Measurements from ENCODE around the gene ULK4. TPM values are rescaled to one million over a fixed set of nuclear protein-coding genes. Genes with fewer than 3 reads are reported as not detected.
A peak's percentile ranks its signal among the peaks of the same experiment; 100 is the strongest.

The ULK4 gene
- total and polyA plus RNA-seq, 2 of the 8 experiments (the other 6 are each of a cell fraction or from before 2014, with no cell fraction given) = 3.0 to 10.8 TPM

GRCh38 chr3:41198950-41199865 lies 762.7 kb downstream of the ULK4 start, which contains the start of gene CTNNB1:
Gene CTNNB1 (plus strand): TSS chr3:41199505. CDS start chr3:41224069, 24,564 bp downstream.
- Histone ChIP-seq H3K79me1 (ENCODE audit: low read depth, low read length) (no peaks in the 10 kb centered on the region), H3K4me2 (ENCODE audit: insufficient read depth in 1 of 2, low read depth in 2 of 2, low read length in 2 of 2) (peak within 1 kb of the TSS; percentile 85 to 92), H3K18ac (ENCODE audit: extremely low read depth, low read length) (peak within 1 kb of the TSS; percentile 97), H2BK5ac (ENCODE audit: low read depth, low read length) (peak within 1 kb of the TSS; percentile 96), H4K91ac (replicated peaks; ENCODE audit: insufficient read length, low read length) (peak within 1 kb of the TSS; percentile 98), H3K27me3 (replicated peaks in 1 of 4; ENCODE audit: control insufficient read depth in 3 of 4, extremely low read depth in 1 of 4, insufficient read depth in 3 of 4, low read length in 3 of 4) (no peaks in the 10 kb centered on the region), H3K23ac (ENCODE audit: insufficient read length) (no peak within 1 kb of the TSS), H2BK20ac (ENCODE audit: low read length) (no peak within 1 kb of the TSS), H3K23me2 (ENCODE audit: low read depth, low read length) (peaks cover 12% of the 10 kb centered on the region), H3K79me2 (ENCODE audit: control insufficient read depth in 1 of 2, insufficient read depth in 2 of 2, low read length in 2 of 2) (peaks cover 22 to 43% of the 10 kb centered on the region in 2 experiments), H3K4me3 (ENCODE audit: extremely low read depth in 1 of 4, insufficient read depth in 2 of 4, low read depth in 3 of 4, low read length in 4 of 4) (peak within 1 kb of the TSS; percentile 83 to 99 (median 86)), H4K8ac (ENCODE audit: extremely low read depth, insufficient read depth, low read length) (peak within 1 kb of the TSS; percentile 99), H3K9me3 (ENCODE audit: insufficient read depth in 2 of 2, low read depth in 1 of 2, low read length in 1 of 2) (no peaks in the 10 kb centered on the region), H3K4ac (replicated peaks; ENCODE audit: insufficient read length, low read depth, low read length) (peak within 1 kb of the TSS; percentile 83), H3K56ac (replicated peaks; ENCODE audit: insufficient read length, low read depth, low read length) (peak within 1 kb of the TSS; percentile 87), H2BK15ac (ENCODE audit: low read length) (peak within 1 kb of the TSS; percentile 73), H2AFZ (ENCODE audit: low read length) (peak within 1 kb of the TSS; percentile 95; the same call in 1 of the 2 replicates), H3K9ac (replicated peaks in 1 of 4; ENCODE audit: extremely low read depth in 1 of 4, low read depth in 3 of 4, low read length in 3 of 4) (peak within 1 kb of the TSS; percentile 95 to 100 (median 97)), H3K4me1 (replicated peaks in 1 of 4; ENCODE audit: control insufficient read depth in 3 of 4, insufficient read depth in 4 of 4, low read length in 3 of 4) (peaks cover 0 to 15% (median 1%) of the 10 kb centered on the region in 4 experiments; a peak in 2 of 7 replicates), H2BK120ac (replicated peaks; ENCODE audit: low read depth, low read length) (no peak within 1 kb of the TSS), H2BK12ac (ENCODE audit: low read depth, low read length) (no peak within 1 kb of the TSS), H2AK5ac (ENCODE audit: low read depth, low read length) (0 out of 2 replicates have a peak within 1 kb of the TSS, but pooled peaks have one; percentile 19), H3K36me3 (ENCODE audit: control insufficient read depth in 2 of 4, insufficient read depth in 4 of 4, low read length in 3 of 4) (no peaks in the 10 kb centered on the region), H3K27ac (ENCODE audit: low read depth, low read length) (peak within 1 kb of the TSS; percentile 97), H4K20me1 (replicated peaks in 1 of 2; ENCODE audit: control insufficient read depth in 1 of 2, insufficient read depth in 2 of 2, low read length in 2 of 2) (peaks cover 7 to 22% of the 10 kb centered on the region in 2 experiments), H4K5ac (ENCODE audit: insufficient read length, low read depth, low read length) (peak within 1 kb of the TSS; percentile 92), H3K14ac (ENCODE audit: insufficient read length) (peak within 1 kb of the TSS; percentile 83)
- FAIRE-seq (no peak), DNase-seq (ENCODE audit: low read depth in 1 of 2, low spot score in 2 of 2) (peak; percentile 70 to 93)
- 2% methylated on average over 74 of the region's 112 CpGs; no CpG with 5 or more reads in 1 of the 2 experiments for WGBS, 2 experiments (ENCODE audit: extremely low coverage in 1 of 2, insufficient coverage in 1 of 2, insufficient read length in 1 of 2, insufficient replicate concordance in 2 of 2, low coverage in 1 of 2, low lambda C conversion rate in 2 of 2, missing lambda C conversion rate in 1 of 2)
- CTCF ChIA-PET (ENCODE audit: partially characterized antibody) = interaction anchor here (0.7 to 1.4 kb wide), 7 partner anchors 8 to 664 kb away, joined by 3 to 4 read pairs (median 3); no protein-coding TSS in a partner anchor
- POLR2A ChIA-PET (ENCODE audit: partially characterized antibody) = interaction anchor here (0.5 to 6.8 kb wide), 68 partner anchors 8 to 947 kb away, joined by 3 to 80 read pairs (median 4); partner anchors contain the start of genes TRAK1 and ZNF621
- no peak for TF ChIP-seq CBX8 (IDR thresholded peaks at IDR 0.05; ENCODE audit: borderline replicate concordance, low read depth, low read length)
- no peak for TF ChIP-seq SIRT6 (IDR thresholded peaks at IDR 0.05; ENCODE audit: low read length)
- TF ChIP-seq TAF7 (optimal IDR thresholded peaks at IDR 0.05; ENCODE audit: borderline replicate concordance, low read depth, low read length) = peak; percentile 99
- TF ChIP-seq POLR2AphosphoS5 (IDR thresholded peaks at IDR 0.05; ENCODE audit: low read depth, low read length) = peak; percentile 97
- TF ChIP-seq NANOG (IDR thresholded peaks at IDR 0.05; ENCODE audit: insufficient read depth, low read depth, low read length, poor library complexity, severe bottlenecking) = no peak
- TF ChIP-seq MAX (IDR thresholded peaks at IDR 0.05) = peak; percentile 72
- peak; percentile 98 for TF ChIP-seq TBP (IDR thresholded peaks at IDR 0.05; ENCODE audit: low read depth, low read length)
- peak; percentile 73 for TF ChIP-seq ASH2L (IDR thresholded peaks at IDR 0.05; ENCODE audit: low read length)
- peak in 1 of 2 experiments; percentile 67; a peak in 2 of 4 replicates for TF ChIP-seq HDAC2 (IDR thresholded peaks at IDR 0.05; ENCODE audit: borderline replicate concordance in 1 of 2, low read depth in 2 of 2, low read length in 2 of 2)

Measured in H1 (cell line).